PFSK-1 (cell line): ENCODE measurements around the gene STK31.

Source experiments
- FOXP2 ChIP-seq: optimal IDR thresholded peaks from 2 replicates; pipeline ENCODE3; 2011; ENCODE audit warnings: borderline replicate concordance, control low read depth, inconsistent platforms; ENCODE audit not compliant: insufficient read depth; ENCODE audit errors: extremely low read length, extremely low read depth
- POLR2AphosphoS5 ChIP-seq: IDR thresholded peaks from 2 replicates; pipeline ENCODE4 v1.6.1; 2012; ENCODE audit warnings: low read depth, mild to moderate bottlenecking, control low read depth, low read length, moderate library complexity
- SIN3A ChIP-seq: IDR thresholded peaks from 2 replicates; pipeline ENCODE4 v1.6.1; 2012; ENCODE audit warnings: mild to moderate bottlenecking, low read length, moderate library complexity, borderline replicate concordance; ENCODE audit not compliant: insufficient read depth
- TAF1 ChIP-seq: IDR thresholded peaks from 2 replicates; pipeline ENCODE4 v1.6.1; 2012; ENCODE audit warnings: low read length, control low read depth, borderline replicate concordance; ENCODE audit not compliant: insufficient read depth
- TF ChIP-seq, protein P1 (sequence below), 2 experiments: IDR thresholded peaks; 2 replicates each; pipeline versions ENCODE4 v1.6.1 to v1.8.0; 2011 to 2012; ENCODE audit warnings: low read depth in 2 of 2, low read length in 2 of 2, control low read depth in 1 of 2, inconsistent platforms in 1 of 2, mild to moderate bottlenecking in 1 of 2, moderate library complexity in 1 of 2; ENCODE audit not compliant: insufficient read depth in 1 of 2

The STK31 gene

GRCh38 chr7:23713285-23714149, 3.5 kb downstream of the STK31 start:
- TF ChIP-seq FOXP2 = no peak
- TF ChIP-seq SIN3A = no peak
- no peak for TF ChIP-seq POLR2AphosphoS5
- TF ChIP-seq, protein P1, sequence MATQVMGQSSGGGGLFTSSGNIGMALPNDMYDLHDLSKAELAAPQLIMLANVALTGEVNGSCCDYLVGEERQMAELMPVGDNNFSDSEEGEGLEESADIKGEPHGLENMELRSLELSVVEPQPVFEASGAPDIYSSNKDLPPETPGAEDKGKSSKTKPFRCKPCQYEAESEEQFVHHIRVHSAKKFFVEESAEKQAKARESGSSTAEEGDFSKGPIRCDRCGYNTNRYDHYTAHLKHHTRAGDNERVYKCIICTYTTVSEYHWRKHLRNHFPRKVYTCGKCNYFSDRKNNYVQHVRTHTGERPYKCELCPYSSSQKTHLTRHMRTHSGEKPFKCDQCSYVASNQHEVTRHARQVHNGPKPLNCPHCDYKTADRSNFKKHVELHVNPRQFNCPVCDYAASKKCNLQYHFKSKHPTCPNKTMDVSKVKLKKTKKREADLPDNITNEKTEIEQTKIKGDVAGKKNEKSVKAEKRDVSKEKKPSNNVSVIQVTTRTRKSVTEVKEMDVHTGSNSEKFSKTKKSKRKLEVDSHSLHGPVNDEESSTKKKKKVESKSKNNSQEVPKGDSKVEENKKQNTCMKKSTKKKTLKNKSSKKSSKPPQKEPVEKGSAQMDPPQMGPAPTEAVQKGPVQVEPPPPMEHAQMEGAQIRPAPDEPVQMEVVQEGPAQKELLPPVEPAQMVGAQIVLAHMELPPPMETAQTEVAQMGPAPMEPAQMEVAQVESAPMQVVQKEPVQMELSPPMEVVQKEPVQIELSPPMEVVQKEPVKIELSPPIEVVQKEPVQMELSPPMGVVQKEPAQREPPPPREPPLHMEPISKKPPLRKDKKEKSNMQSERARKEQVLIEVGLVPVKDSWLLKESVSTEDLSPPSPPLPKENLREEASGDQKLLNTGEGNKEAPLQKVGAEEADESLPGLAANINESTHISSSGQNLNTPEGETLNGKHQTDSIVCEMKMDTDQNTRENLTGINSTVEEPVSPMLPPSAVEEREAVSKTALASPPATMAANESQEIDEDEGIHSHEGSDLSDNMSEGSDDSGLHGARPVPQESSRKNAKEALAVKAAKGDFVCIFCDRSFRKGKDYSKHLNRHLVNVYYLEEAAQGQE (IDR thresholded peaks at IDR 0.05; ENCODE audit: insufficient read depth in 1 of 2, low read depth in 2 of 2, low read length in 2 of 2) = no peak
- no peak for TF ChIP-seq TAF1

DNA sequence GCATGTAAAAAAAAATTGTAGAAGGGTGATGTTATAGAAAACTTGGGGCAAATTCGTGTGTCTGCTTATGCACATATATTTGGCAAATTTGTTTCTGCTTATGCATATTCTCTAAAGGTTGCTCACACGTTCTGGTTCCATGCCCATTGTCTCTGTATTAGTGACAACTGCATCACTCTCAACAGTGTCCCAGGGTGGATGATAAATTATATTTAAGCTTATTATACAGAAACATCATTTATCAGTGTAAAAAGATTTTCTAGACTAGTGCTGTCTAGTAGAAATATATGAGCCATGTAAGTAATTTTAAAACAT, 4.1 kb downstream of the STK31 start:
- TF ChIP-seq TAF1 = no peak

DNA sequence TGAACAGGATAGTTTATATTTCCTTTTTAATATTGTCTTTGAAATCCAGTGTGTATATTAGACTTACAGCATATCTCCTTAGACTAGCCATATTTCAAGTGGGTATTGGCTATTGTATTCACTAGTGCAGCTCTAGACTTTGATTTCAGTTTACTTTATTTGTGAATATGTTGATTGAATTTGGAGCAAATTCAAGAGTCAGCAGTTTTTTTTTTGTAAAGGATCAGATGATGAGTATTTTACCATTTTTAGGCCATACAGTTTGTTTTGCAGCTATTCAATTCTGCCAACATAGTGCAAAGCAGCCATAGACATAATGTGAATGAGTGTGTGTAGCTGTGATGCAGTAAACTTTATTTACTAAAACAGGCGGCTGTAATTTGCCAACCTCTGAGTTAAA, 4.6 kb downstream of the STK31 start:
- no peak for TF ChIP-seq TAF1
- no peak for TF ChIP-seq POLR2AphosphoS5
- TF ChIP-seq SIN3A = no peak
- TF ChIP-seq, protein P1 (IDR thresholded peaks at IDR 0.05; ENCODE audit: insufficient read depth in 1 of 2, low read depth in 2 of 2, low read length in 2 of 2) = no peak
- no peak for TF ChIP-seq FOXP2

DNA sequence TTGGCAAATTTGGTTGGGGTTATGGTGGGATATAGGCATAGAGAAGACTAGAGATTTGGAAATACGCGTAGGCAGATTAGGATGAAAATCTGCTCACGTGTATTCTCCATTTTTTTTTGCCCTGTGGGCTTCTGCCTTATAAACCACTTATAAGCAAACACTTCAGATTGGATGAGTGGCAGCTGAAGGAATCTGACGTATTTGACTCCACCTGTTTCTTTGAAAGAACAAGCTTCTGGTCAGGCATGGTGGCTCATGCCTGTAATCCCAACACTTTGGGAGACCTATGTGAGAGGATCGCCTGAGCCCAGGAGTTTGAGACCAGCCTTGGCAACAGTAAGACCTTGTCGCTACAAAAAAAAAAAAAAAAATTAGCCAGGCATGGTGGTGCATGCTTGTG, 5.1 kb downstream of the STK31 start:
- no peak for TF ChIP-seq SIN3A
- no peak for TF ChIP-seq POLR2AphosphoS5
- TF ChIP-seq, protein P1 (IDR thresholded peaks at IDR 0.05; ENCODE audit: insufficient read depth in 1 of 2, low read depth in 2 of 2, low read length in 2 of 2) = no peak
- no peak for TF ChIP-seq FOXP2
- TF ChIP-seq TAF1 = no peak

GRCh38 chr7:23717788-23718187, 7.8 kb downstream of the STK31 start:
- TF ChIP-seq TAF1 (no peak), POLR2AphosphoS5 (no peak), FOXP2 (no peak), SIN3A (no peak)
- TF ChIP-seq, protein P1 (IDR thresholded peaks at IDR 0.05; ENCODE audit: insufficient read depth in 1 of 2, low read depth in 2 of 2, low read length in 2 of 2) = no peak
